Heart left ventricle (tissue), 13 donors: ENCODE data around the gene CLRN3.

ENCODE experiments used
- CTCF ChIP-seq, 12 donors: fragments of 200-600 bp; sonication (generic) in 4 of 12; IDR thresholded peaks; one replicate each; pipeline versions ENCODE4 v1.5.0 to v1.8.0; 2018 to 2022; ENCODE audit warnings: antibody characterized with exemption in 12 of 12, mild to moderate bottlenecking in 5 of 12
- POLR2A ChIP-seq, 2 donors: fragments of 450-650 bp; IDR thresholded peaks; one replicate each; pipeline ENCODE4 v1.6.1; 2017; ENCODE audit warnings: antibody characterized with exemption in 2 of 2, mild to moderate bottlenecking in 2 of 2, moderate library complexity in 2 of 2
- donor health status: ischemic (EF 13 %, LVEDD 7.1; RV severe dilation, severe dysfunction).
- donor health status: DM: no; HTN: yes; CAD: no.
- donor health status: DM: no; HTN: no; CAD: no.
- donor health status: ischemic (EF 25% LVEDD 6.9; RV normal size, moderate dysfunction).
- donor health status: ischemic (EF 25% LVEDD 5.7; RV mildly dilated, moderate dysfunction).
- donor health status: ischemic (EF 35%, LVEDD 5.7; RV mildly dilated, moderate dysfunction).
- donor health status: nonischemic (EF 11% LVEDD 7.7; RV severe dilation, severe dysfunction).
- donor health status: DM: yes; HTN: yes; CAD: no.
- donor health status: PGD.
- donor health status: ischemic (EF 29% LVEDD 5.4; RV normal size, mild dysfunction).
- donor health status: nonischemic (EF 23%, LVEDD 6.1; RV moderate dilation, normal function).

- peak; percentile 74 to 93 (median 84) for TF ChIP-seq CTCF (IDR thresholded peaks at IDR 0.05)
- no peak for TF ChIP-seq POLR2A (IDR thresholded peaks at IDR 0.05)
Measured at GRCh38 chr10:127853868-127854768, 38.6 kb downstream of the CLRN3 start.
